Neutrophil (primary cell): ENCODE measurements around the gene DGLUCY.

Experiments
- H3K27ac ChIP-seq: fragments of 200-600 bp; sonication (generic); 2 replicates; pipeline ENCODE4 v1.5.1; 2016; ENCODE audit warnings: mild to moderate bottlenecking, moderate library complexity
- H3K27me3 ChIP-seq: fragments of 200-600 bp; sonication (generic); 2 replicates; pipeline ENCODE4 v1.6.0; 2016; ENCODE audit warnings: mild to moderate bottlenecking
- H3K36me3 ChIP-seq: fragments of 200-600 bp; sonication (generic); 2 replicates; pipeline ENCODE4 v1.5.1; 2017
- H3K4me1 ChIP-seq, 2 experiments: fragments of 200-600 bp in 1 of 2; sonication (generic) in 1 of 2; 1 replicate in 1 of 2; 2 replicates in 1 of 2; pipeline versions ENCODE4 v1.5.1 to v1.6.1; 2013 to 2016; ENCODE audit warnings: low read depth in 1 of 2, low read length in 1 of 2, mild to moderate bottlenecking in 1 of 2, moderate library complexity in 1 of 2; ENCODE audit not compliant: control insufficient read depth in 1 of 2, insufficient read depth in 1 of 2
- H3K4me3 ChIP-seq, 2 experiments: fragments of 200-600 bp in 1 of 2; sonication (generic) in 1 of 2; 1 replicate in 1 of 2; 2 replicates in 1 of 2; pipeline ENCODE4 v1.5.1; 2013 to 2016; ENCODE audit warnings: low read depth in 1 of 2, low read length in 1 of 2, mild to moderate bottlenecking in 1 of 2, moderate library complexity in 1 of 2
- H3K9me3 ChIP-seq: fragments of 200-600 bp; sonication (generic); 2 replicates; pipeline ENCODE4 v1.5.1; 2016
- CTCF ChIP-seq: fragments of 200-600 bp; sonication (generic); IDR thresholded peaks from 2 replicates; pipeline ENCODE4 v1.5.1; 2016; ENCODE audit warnings: antibody characterized with exemption

DGLUCY gene

GRCh38 chr14:91129261-91129660 is 15.4 kb downstream of the DGLUCY start:
- Histone ChIP-seq H3K9me3 (no peaks in the 10 kb centered on the region), H3K4me3 (peak overlapping the region in 1 of 2 experiments; percentile 18), H3K27ac (peak overlapping the region; percentile 100), H3K27me3 (no peaks in the 10 kb centered on the region), H3K36me3 (peaks cover 29% of the 10 kb centered on the region), H3K4me1 (peaks cover 59 to 61% of the 10 kb centered on the region in 2 experiments)
- TF ChIP-seq CTCF = no peak

GRCh38 chr14:91135039-91135438 is 21.2 kb downstream of the DGLUCY start:
- Histone ChIP-seq H3K4me1 (peaks cover 22 to 30% of the 10 kb centered on the region in 2 experiments), H3K9me3 (no peaks in the 10 kb centered on the region), H3K36me3 (peaks cover 39% of the 10 kb centered on the region), H3K27me3 (no peaks in the 10 kb centered on the region), H3K27ac (no peak overlapping the region), H3K4me3 (no peak overlapping the region)
- no peak for TF ChIP-seq CTCF

- Histone ChIP-seq H3K36me3 (peaks cover 18% of the 10 kb centered on the region), H3K4me3 (no peak overlapping the region), H3K4me1 (peaks cover 44 to 62% of the 10 kb centered on the region in 2 experiments), H3K9me3 (no peaks in the 10 kb centered on the region), H3K27me3 (no peaks in the 10 kb centered on the region), H3K27ac (peak overlapping the region; percentile 92)
- peak; percentile 67 for TF ChIP-seq CTCF
Measured at GRCh38 chr14:91138511-91139359, 24.9 kb downstream of the DGLUCY start.

GRCh38 chr14:91139776-91140175 is 25.9 kb downstream of the DGLUCY start:
- H3K4me1 ChIP-seq = peaks cover 44 to 71% of the 10 kb centered on the region in 2 experiments
- H3K9me3 ChIP-seq = no peaks in the 10 kb centered on the region
- no peaks in the 10 kb centered on the region for H3K27me3 ChIP-seq
- TF ChIP-seq CTCF = no peak
- H3K27ac ChIP-seq = peak overlapping the region; percentile 92
- H3K4me3 ChIP-seq = no peak overlapping the region
- H3K36me3 ChIP-seq = peaks cover 13% of the 10 kb centered on the region

GRCh38 chr14:91140672-91141071 is 26.8 kb downstream of the DGLUCY start:
- Histone ChIP-seq H3K9me3 (no peaks in the 10 kb centered on the region), H3K27ac (peak overlapping the region; percentile 92), H3K27me3 (no peaks in the 10 kb centered on the region), H3K36me3 (peaks cover 13% of the 10 kb centered on the region), H3K4me3 (no peak overlapping the region), H3K4me1 (peaks cover 44 to 71% of the 10 kb centered on the region in 2 experiments)
- no peak for TF ChIP-seq CTCF
